Ishikawa (cell line): Measurements from ENCODE around the gene PLEK.

Source experiments
- CEBPB ChIP-seq: IDR thresholded peaks from 2 replicates; pipeline ENCODE4 v1.6.1; 2012
- CREB1 ChIP-seq: IDR thresholded peaks from 2 replicates; pipeline ENCODE4 v1.6.1; 2012; ENCODE audit warnings: low read depth
- EGR1 ChIP-seq: IDR thresholded peaks from 2 replicates; pipeline ENCODE4 v1.6.1; 2012
- EP300 ChIP-seq: IDR thresholded peaks from 2 replicates; pipeline ENCODE4 v1.6.1; 2012; ENCODE audit warnings: borderline replicate concordance
- FOXM1 ChIP-seq: IDR thresholded peaks from 2 replicates; pipeline ENCODE4 v1.6.1; 2012; ENCODE audit warnings: low read depth, borderline replicate concordance
- MAX ChIP-seq: IDR thresholded peaks from 2 replicates; pipeline ENCODE4 v1.6.1; 2012
- RAD21 ChIP-seq: IDR thresholded peaks from 2 replicates; pipeline ENCODE4 v1.6.1; 2012; ENCODE audit warnings: low read depth
- REST ChIP-seq: IDR thresholded peaks from 2 replicates; pipeline ENCODE4 v1.6.1; 2012; ENCODE audit warnings: low read depth, mild to moderate bottlenecking
- TAF1 ChIP-seq: IDR thresholded peaks from 2 replicates; pipeline ENCODE4 v1.6.1; 2012; ENCODE audit warnings: low read depth, mild to moderate bottlenecking
- TCF12 ChIP-seq: IDR thresholded peaks from 2 replicates; pipeline ENCODE4 v1.6.1; 2012; ENCODE audit warnings: low read depth
- YY1 ChIP-seq: IDR thresholded peaks from 2 replicates; pipeline ENCODE4 v1.6.1; 2012; ENCODE audit warnings: low read depth
- ZBTB7A ChIP-seq: IDR thresholded peaks from 2 replicates; pipeline ENCODE4 v1.6.1; 2012; ENCODE audit warnings: low read depth

- TF ChIP-seq TAF1 (no peak), TCF12 (no peak), EP300 (no peak), ZBTB7A (no peak), MAX (no peak), REST (no peak), FOXM1 (no peak), CEBPB (no peak), EGR1 (no peak), CREB1 (no peak), YY1 (no peak), RAD21 (no peak)
Measured at GRCh38 chr2:68333931-68334330, 31.2 kb upstream of the PLEK start.
